ENCODE measurements around the gene RGS4.

DNA sequence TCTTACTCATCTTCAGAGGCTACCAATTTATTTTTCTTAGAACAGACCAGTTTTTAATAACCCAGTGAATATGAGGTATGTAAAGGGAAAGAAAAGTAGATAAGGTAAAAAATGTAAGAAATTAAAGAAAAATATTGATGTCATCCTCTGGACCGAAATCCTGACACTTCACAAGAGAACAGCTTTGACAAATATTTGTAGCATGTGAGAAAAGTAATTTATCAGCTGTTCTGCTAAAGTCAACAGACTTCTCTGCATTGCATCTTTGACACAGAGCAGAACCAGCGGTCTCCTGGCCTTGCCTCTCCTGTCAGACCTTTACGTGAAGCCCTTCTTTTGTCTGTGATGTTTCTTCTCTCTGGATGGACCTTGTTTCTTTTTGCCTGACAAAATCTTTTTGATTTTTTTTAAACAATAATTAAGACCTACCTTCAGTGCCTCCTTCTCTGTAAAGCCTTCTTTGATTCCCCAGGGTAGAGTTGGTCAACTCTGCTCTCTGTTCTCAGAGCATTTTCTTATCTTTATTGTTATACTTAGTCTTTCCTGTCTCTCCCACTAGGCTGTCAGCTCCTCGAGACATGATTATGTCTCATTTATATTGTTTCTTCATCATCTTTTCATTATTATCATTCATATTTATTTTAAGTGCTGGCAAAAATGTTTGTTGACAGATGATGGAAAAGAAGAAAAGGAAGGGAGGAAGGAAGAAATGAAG lies 35.4 kb downstream of the RGS4 start:
- TF ChIP-seq, protein P1, sequence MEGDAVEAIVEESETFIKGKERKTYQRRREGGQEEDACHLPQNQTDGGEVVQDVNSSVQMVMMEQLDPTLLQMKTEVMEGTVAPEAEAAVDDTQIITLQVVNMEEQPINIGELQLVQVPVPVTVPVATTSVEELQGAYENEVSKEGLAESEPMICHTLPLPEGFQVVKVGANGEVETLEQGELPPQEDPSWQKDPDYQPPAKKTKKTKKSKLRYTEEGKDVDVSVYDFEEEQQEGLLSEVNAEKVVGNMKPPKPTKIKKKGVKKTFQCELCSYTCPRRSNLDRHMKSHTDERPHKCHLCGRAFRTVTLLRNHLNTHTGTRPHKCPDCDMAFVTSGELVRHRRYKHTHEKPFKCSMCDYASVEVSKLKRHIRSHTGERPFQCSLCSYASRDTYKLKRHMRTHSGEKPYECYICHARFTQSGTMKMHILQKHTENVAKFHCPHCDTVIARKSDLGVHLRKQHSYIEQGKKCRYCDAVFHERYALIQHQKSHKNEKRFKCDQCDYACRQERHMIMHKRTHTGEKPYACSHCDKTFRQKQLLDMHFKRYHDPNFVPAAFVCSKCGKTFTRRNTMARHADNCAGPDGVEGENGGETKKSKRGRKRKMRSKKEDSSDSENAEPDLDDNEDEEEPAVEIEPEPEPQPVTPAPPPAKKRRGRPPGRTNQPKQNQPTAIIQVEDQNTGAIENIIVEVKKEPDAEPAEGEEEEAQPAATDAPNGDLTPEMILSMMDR (IDR thresholded peaks at IDR 0.05): no peak
- no peak for TF ChIP-seq POLR2A (IDR thresholded peaks at IDR 0.05)
